GM21528 (cell line): ENCODE data around the gene ZPR1.
"Not testable (repeated sequence)": the region's sequence is repeated elsewhere in the genome, so short reads cannot be mapped to it uniquely, and the experiment has no call there.

Experiments
- ATAC-seq: cut with Tn5 transposase; IDR thresholded peaks from one replicate; pipeline ENCODE4 v1.9.1; 2021; ENCODE audit warnings: mild to moderate bottlenecking, moderate library complexity; ENCODE audit not compliant: unreplicated experiment, low FRiP score

Gene ZPR1

DNA sequence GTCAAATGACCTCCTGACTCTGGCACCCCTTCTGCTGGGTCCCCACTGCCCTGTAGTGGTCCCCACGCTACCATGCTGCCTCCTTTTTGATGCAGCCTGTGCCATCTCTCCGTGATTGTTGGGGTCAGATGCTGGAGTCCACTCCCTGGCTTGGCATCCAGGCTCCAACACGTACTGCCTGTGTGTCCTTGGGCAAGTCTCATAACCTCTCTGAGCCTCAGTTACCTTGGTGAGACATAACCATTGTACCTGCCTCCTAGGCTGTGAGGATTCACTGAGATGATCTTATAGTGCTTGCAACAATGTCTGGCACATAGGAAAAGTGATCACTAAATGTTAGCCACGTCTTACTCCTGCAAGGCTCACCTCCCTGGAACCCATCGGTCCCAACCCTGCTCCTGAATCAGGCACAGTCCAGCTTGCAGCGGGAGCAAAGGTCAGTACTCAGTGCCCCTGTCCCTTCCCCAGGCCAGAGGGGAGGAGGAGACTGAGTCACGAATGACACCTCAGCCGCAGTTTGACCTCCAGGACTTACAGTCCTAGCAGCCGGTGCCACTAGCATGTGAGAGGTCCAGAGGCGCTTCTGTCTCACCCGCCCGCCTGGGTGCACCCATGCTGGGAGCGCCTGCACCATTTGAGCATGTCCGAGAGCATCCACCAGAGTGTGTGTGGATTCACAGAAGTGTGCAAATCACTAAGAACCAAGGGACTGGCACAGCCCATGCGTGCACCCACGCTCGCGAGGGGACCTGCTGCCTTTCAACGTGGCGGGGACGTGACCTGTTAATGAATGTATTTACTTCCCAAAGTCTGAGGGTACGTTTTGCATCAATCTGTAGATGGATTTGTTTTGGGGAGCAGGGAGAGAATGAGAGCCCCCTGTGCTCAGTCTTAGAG, 38.3 kb upstream of the ZPR1 start:
- no peak for ATAC-seq

DNA sequence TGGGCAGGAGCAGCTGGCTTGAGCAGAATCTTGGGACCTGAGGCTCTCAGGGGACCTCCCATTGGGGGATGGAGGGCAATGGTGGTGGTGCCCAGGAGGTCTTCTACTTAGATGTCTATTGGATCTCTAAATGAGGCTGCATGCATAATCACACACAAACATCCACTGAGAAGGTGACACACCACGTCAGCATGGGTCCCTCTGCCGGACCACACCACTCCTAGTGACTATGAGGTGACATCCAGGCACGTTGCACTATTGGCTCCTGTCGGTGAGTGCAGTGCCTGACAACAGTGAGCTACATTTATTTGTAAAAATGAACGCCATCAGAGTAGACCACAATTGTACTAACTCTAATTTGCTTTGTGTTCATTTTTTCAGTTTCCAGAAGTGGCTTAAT, 37.6 kb upstream of the ZPR1 start:
- ATAC-seq = no peak

GRCh38 chr11:116823031-116823843, 35.4 kb upstream of the ZPR1 start, which contains the start of gene APOA4:
TSS of gene APOA4 (minus strand) at chr11:116823304. CDS start at chr11:116823191, 113 bp downstream.
- no peak for ATAC-seq

GRCh38 chr11:116822575-116822974, 34.8 kb upstream of the ZPR1 start:
- ATAC-seq = no peak

DNA sequence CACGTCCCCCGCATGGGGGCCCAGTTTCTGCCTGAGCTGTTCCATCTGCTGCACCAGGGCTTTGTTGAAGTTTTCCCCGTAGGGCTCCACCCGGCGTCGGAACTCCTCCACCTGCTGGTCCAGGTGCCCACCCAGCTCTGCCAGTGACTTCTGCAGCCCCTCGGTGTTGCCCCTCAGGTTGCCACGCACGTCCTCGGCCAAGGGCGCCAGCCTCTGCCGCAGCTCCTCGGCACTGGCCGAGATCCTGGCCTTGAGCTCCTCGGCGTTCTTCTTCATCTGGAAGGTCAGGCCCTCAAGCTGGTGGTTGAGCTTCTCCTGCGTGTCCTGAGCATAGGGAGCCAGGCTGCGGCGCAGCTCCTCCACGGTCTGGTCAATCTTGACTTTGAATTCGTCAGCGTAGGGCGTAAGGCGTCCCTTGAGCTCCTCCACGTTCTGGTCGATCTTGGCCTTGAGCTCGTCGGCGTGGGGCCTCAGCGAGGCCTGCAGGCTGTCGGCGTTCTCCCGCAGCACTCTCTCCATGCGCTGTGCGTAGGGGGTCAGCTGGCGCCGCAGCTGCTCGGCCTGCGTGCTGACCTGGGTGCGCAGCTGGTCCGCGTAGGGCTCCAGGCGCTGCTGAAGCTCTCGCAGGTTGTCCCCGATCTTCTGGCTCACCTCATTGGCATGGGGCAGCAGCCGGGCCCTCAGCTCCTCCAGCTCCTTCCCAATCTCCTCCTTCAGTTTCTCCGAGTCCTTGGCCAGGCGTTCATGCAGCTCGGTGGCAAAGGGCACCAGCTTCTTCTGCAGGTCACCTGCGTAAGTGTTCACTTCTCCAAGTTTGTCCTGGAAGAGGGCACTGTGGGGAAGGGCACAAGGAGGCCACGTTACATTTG, 33.5 kb upstream of the ZPR1 start:
- ATAC-seq = no peak

GRCh38 chr11:116819049-116819448, 31.2 kb upstream of the ZPR1 start:
- ATAC-seq = no peak

DNA sequence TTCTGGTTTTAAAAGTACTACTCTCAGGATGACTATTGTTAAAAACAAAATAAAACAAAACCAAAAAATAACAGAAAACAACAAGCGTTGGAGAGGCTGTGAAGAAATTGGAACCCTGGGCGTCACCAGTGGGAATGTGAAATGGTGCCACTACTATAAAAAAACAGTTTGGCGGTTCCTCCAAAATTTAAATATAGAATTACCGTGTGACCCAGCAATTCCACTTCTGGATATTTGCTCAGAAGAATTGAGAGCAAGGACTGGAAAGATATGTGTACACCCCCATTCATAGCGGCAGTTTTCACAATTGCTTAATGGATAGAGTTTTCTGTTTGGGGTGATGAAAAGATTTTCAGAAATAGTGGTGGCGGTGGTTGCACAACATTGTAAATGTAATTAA, 26.7 kb upstream of the ZPR1 start:
- ATAC-seq = no peak

DNA sequence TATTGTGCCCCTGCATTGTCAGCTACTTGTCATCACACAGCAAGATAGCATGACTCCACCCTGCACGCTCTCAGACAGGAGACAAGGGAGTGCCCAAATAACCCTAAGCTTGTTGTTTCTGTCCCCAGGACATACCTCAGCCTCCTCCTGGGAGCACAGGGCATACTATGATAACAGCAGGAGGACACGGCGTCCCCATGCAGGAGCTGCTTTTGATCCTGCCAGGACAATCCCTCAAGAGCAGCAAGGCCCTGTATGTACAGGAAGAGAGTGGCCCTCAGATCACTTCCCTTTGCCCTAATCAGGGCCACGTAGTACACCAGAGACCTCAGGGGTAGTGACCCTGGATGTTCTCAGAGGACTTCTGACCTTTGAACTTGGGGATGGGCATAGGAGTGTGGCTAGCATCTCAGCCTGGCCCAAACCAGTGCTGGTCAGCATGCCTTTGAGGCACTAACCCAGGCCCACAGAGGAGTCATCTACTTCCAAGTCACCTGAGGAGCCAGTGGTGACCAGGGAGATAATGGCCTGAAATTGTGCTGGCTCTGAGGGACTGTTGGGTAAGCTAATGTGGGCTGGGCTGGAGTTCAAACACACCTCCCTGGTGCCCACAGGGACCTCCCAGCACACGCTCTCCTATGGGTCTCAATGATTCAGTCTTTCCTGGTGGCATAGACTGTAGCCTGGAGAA, 26.1 kb upstream of the ZPR1 start:
- ATAC-seq = no peak

GRCh38 chr11:116813170-116813569, 25.3 kb upstream of the ZPR1 start:
- ATAC-seq = no peak

DNA sequence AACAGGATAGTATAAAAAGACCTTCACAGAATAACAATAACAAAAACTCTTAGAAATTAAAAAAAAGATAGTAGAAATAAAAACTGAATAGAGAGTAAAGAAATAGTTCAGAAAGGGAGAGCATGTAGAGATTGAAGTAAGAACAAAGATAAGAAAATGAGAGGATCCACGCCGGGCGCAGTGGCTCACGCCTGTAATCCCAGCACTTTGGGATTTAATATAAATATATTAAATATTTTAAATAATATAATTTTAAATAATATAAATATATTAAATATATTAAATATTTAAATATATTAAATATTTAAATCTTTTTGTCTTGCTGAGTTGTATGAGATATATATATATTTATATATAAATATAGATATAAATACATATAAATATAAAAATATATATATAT, 24.3 kb upstream of the ZPR1 start:
- no peak for ATAC-seq

- ATAC-seq = no peak
Observed at GRCh38 chr11:116811194-116811593, 23.4 kb upstream of the ZPR1 start.

- no peak for ATAC-seq
Observed at GRCh38 chr11:116808262-116809175, 20.7 kb upstream of the ZPR1 start.

DNA sequence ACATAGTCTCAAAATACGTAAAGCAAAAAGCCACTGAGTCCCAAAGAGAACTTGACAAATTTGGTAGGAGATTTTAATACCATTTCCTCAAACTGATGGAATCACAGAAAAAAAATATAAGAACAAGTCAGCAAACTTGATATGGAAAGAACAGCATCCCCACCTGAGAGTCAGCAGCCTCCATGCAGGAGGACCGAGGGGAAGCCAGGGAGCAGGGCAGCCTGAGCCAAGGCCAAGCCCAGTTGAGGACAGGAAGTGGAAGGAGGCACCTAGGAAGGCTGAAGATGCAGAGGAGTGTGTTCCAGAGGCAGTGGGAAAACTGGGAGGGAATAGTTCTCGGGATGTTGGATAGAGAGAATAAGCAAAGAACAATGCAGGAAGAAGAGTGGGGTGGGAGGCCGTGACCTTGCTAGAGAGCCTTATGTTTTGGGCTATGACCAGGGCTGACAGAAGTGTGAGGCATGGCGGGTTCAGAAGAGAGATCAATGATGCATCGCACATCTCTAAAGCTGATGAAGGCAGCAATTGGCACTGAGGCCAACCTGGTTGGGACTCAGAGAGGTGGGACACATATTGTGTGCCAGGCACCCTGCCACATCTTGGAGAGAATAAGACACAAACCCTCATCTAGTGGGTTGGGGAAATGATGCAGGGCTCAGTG, 19.9 kb upstream of the ZPR1 start:
- no peak for ATAC-seq

GRCh38 chr11:116804001-116804400, 16.2 kb upstream of the ZPR1 start:
- ATAC-seq = no peak

- ATAC-seq = not testable (repeated sequence)
Observed at GRCh38 chr11:116801662-116802061, 13.8 kb upstream of the ZPR1 start.

- ATAC-seq = no peak
Observed at GRCh38 chr11:116800610-116801009, 12.8 kb upstream of the ZPR1 start.

DNA sequence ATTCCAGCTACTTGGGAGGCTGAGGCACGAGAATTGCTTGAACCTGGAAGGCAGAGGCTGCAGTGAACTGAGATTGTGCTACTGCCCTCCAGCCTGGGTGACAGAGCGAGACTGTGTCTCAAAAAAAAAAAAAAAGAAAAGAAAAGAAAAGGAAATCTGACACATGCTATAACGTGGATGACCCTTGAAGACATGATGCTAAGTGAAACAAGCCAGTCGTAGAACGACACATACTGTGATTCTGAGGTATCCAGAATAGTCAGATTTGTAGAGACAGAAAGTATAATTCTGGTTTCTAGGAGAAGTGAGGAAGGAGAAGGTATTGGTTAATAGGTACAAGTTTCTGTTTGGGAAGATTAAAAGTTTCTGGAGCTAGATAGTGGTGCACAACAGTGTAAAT, 10.5 kb upstream of the ZPR1 start:
- ATAC-seq = no peak

- ATAC-seq = no peak
Observed at GRCh38 chr11:116797816-116798215, 10.0 kb upstream of the ZPR1 start.
